C4-2B (cell line): Measurements from ENCODE around the gene FAM131C.
"Not testable (repeated sequence)": the region's sequence is repeated elsewhere in the genome, so short reads cannot be mapped to it uniquely, and the experiment has no call there.

ENCODE experiments used
- H3K27ac ChIP-seq: fragments of 450-650 bp; 2 replicates; pipeline ENCODE4 v1.5.1; 2017
- ZFX ChIP-seq: fragments of 450-650 bp; IDR thresholded peaks from 2 replicates; pipeline ENCODE4 v1.6.1; 2017
- TF ChIP-seq, protein P1 (sequence below): fragments of 450-650 bp; conservative IDR thresholded peaks from 2 replicates; pipeline ENCODE4 v1.5.1; 2017; ENCODE audit warnings: mild to moderate bottlenecking

Gene FAM131C

DNA sequence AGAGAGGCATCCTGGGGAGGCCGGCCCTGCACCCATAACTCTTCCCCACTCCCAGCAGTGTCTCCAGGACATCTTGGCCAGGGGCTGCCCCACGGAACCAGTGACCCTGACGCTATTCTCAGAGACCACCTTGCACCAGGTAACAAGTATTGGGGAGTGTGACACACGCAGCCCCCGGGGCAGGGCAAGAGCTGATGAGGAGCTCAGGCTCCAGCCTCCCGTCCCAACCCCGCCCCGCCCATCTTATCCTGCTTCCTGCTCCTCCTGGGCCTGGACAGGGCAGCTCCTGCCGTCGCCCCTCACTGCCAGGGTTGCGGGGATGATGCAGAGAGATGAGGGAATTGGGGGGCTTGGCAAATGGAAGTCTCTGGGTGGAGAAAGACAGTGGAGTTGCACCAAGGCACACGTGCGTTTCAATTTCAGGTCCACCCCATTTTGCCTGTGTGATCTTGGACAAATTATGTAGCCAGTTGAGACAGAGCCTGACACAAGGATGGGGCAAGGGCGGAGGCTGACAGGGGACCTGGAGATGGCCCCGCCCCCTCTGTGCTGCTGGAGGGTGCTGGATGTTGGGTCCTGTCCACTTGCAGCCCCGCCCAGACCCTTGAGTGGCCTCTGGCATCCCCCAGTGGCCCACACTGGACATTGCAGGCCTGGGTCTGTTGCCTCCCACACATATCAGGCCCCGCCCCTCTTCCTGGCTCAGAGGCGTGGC is 40.9 kb downstream of the FAM131C start:
- H3K27ac ChIP-seq, result no peak overlapping the region
- TF ChIP-seq, protein P1, sequence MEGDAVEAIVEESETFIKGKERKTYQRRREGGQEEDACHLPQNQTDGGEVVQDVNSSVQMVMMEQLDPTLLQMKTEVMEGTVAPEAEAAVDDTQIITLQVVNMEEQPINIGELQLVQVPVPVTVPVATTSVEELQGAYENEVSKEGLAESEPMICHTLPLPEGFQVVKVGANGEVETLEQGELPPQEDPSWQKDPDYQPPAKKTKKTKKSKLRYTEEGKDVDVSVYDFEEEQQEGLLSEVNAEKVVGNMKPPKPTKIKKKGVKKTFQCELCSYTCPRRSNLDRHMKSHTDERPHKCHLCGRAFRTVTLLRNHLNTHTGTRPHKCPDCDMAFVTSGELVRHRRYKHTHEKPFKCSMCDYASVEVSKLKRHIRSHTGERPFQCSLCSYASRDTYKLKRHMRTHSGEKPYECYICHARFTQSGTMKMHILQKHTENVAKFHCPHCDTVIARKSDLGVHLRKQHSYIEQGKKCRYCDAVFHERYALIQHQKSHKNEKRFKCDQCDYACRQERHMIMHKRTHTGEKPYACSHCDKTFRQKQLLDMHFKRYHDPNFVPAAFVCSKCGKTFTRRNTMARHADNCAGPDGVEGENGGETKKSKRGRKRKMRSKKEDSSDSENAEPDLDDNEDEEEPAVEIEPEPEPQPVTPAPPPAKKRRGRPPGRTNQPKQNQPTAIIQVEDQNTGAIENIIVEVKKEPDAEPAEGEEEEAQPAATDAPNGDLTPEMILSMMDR, result peak; percentile 71
- TF ChIP-seq ZFX, result no peak

DNA sequence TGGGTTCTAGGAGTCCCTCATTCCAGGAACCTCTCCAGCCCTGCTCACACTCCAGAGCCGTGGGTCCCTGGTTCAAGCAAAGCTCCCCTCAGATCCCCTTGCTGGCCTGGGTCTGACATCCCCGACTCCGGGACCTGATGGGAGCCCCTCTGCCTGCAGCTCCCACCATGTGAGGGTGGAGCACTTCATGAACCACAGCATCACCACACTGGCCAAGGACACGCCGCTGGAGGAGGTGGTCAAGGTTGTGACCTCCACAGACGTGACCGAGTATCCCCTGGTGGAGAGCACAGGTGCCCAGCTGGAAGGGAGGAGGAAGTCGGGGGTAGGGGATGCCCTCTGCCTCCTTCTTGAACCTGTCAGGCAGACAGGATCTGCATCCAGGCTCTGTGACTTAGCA is 41.9 kb downstream of the FAM131C start:
- no peak overlapping the region for H3K27ac ChIP-seq
- no peak for TF ChIP-seq ZFX
- TF ChIP-seq, protein P1, result no peak

DNA sequence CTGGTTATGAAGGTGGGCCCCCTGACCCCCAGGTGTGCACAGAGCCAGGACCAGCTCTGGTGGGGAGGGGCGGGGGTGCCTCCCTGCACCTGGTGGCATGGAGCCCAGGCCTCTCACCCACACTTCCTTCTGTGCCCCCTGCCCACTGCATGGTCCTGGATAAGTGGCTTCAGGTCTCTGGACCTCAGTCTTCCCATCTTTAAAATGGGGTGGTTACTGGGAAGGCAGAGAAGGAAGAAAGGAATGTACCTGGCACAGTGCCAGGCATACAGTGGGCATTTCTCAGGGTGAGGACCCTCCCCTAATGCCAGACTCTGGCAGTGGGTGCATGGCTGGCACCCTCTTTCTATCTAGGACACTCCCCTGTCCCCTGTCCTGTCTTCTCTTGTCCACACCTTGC is 44.2 kb downstream of the FAM131C start:
- no peak overlapping the region for H3K27ac ChIP-seq
- no peak for TF ChIP-seq ZFX
- TF ChIP-seq, protein P1, result no peak

DNA sequence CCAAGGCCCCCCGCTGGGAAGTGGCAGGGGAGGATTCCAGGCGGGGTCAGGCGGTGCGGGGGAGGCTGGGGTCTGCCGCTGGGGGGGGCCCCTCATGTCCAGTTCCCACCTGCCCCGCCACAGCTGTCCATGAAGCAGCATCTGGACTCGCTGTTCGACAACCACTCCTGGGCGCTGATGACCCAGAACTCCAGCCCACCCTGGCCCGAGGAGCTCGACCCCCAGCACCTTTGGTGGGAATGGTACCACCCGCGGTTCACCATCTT is 44.5 kb downstream of the FAM131C start:
- H3K27ac ChIP-seq, result not testable (repeated sequence)

DNA sequence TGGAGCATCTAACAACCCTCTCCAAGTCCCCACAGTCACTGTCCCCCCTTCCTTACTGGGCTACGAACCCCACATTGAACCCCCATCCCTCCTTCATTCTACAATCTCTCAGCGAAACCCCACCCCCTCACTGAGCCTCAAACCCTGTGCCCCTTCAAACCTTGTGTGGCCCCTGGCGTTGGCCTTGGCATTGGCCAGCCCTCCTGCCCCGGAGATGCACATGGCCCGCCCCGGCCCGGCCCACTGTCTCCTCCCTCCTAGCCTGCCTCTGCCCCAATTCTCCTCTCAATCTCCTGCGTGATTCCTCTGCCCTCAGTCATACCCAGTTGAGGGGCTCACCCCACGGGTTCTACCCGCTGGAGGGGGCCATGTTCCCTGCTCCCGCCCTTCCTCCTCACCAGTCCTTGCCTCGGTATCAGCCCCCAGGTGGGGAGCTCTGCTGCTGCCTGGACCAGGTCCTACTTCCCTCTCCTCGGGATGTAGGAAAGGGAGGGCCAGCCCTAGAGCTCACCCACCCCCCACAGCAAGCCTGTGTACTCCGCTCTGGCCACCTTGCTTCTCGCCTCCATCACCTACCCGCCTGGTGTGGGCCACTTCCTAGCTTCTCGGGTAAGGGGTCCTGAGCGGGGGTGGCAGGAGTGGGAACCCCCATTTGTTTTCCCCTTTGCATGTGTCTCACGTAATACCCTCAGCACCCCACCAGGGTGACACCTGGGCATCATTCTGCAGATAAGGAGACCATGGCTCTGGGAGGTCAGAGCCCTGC is 45.0 kb downstream of the FAM131C start:
- no peak overlapping the region for H3K27ac ChIP-seq
- TF ChIP-seq, protein P1, result no peak
- no peak for TF ChIP-seq ZFX

DNA sequence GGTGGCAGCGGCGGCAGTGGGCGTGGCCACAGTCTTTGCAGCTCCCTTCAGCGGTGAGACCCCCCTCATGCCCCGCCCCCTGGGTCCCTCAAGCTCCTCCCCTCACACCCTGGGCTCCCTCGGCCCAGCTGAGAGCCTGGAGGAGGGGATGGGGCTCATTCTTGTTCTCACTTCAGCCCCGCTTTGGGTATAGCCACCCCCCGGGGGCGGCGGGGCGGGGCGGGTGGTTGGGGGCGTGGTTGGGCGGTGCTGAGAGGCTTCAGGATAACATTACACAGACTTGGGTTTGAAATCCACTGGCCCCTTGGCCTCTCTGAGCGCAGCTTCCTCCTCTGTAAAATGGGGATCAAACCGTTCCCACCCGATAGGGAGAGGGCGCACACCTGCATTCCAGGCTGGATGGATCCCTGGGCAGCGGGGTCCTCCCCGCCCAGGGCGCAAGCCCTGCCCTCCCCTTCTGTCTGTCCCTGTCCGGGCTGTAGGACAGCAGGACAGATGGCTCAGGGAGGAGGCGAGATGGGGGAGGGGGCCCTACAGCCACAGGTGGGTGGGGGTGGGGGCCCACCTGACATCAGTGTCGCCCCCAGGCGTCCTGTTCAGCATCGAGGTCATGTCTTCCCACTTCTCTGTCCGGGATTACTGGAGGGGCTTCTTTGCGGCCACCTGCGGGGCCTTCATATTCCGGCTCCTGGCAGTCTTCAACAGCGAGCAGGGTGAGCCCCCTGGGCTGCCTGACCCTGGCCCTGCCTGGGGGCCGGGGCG is 46.5 kb downstream of the FAM131C start:
- TF ChIP-seq, protein P1, result no peak
- TF ChIP-seq ZFX, result no peak
- H3K27ac ChIP-seq, result no peak overlapping the region

DNA sequence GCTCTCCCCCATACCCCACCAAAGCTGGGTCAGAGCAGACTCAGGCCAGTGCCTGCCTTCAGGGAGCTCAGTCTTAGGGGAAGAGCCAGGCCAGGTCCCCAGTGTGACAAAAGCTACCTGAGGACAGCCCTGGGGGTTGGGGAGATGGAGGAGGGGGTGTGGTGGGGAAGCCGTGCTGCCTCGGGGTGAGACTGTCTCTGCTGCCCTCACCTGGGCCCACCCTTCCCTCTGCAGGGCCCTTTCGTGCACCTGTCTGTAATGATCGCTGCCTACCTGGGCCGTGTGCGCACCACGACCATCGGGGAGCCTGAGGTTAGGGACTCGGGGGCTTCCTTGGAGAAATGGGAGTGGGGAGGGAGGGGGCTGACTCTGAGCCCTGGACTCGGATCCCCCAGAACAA is 47.1 kb downstream of the FAM131C start:
- not testable (repeated sequence) for H3K27ac ChIP-seq

DNA sequence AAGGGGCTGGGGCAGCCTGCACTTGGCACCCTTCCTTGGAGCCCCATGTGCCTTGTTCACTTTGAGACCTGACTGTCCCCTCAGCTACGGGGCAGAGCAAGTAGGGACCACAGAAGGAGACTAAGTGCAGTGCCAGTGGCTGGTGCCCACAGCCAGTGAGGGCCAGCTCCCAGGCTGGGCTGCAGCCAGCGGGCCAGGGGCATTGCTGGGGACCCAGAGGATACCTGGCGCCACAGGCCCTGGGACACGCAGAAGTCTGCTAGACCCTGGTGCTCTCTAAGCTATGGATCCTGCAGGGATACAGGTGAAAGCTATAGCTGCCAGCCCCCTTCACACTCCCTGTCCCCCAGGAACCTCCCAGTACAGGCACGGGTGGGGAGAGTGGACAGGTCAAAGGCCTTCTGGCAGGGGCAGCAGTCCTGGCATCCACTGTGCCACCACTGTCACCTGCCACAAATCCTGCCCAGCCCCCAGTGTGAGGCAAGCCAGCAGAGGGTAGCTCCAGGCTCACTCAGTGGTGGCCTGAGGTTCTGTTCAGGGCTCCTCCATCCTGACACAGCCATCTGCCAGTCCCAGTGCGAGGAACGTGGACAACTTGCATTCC is 50.3 kb downstream of the FAM131C start:
- no peak overlapping the region for H3K27ac ChIP-seq
- TF ChIP-seq ZFX, result no peak
- TF ChIP-seq, protein P1, result no peak
